Chondrocyte (in vitro differentiated cells): ENCODE results near the gene SLC4A3. TPM values are rescaled to one million over a fixed set of nuclear protein-coding genes. Genes with fewer than 3 reads are reported as not detected.

ENCODE experiments used
- DNase-seq: peaks from one replicate; pipeline ENCODE4 v3.0.0; 2021; ENCODE audit warnings: mixed read lengths, low spot score
- H3K27ac Mint-ChIP-seq: one replicate; pipeline ENCODE4 v1.8.0; 2021; ENCODE audit warnings: mild to moderate bottlenecking, moderate library complexity, mixed read lengths; ENCODE audit not compliant: unreplicated experiment
- H3K27me3 Mint-ChIP-seq: 2 replicates; pipeline ENCODE4 v1.8.0; 2021; ENCODE audit warnings: low read depth, mixed read lengths
- H3K36me3 Mint-ChIP-seq: 2 replicates; pipeline ENCODE4 v1.8.0; 2021; ENCODE audit warnings: low read depth, mixed read lengths
- H3K4me1 Mint-ChIP-seq: 2 replicates; pipeline ENCODE4 v1.8.0; 2021; ENCODE audit warnings: low read depth, mild to moderate bottlenecking, mixed read lengths
- H3K4me3 Mint-ChIP-seq: one replicate; pipeline ENCODE4 v1.8.0; 2021; ENCODE audit warnings: mild to moderate bottlenecking, moderate library complexity, mixed read lengths; ENCODE audit not compliant: unreplicated experiment
- H3K9me3 Mint-ChIP-seq: 2 replicates; pipeline ENCODE4 v1.8.0; 2021; ENCODE audit warnings: low read depth, mixed read lengths
- CTCF ChIP-seq: fragments of 200-600 bp; sonication (generic); IDR thresholded peaks from 2 replicates; pipeline ENCODE4 v1.5.0; 2021; ENCODE audit warnings: antibody characterized with exemption, mild to moderate bottlenecking, moderate library complexity
- total RNA-seq: library from RNA; stranded (reverse); gene quantifications from 3 replicates; pipeline ENCODE4 v1.2.1, GENCODE V29; 2021

Gene SLC4A3
- total RNA-seq, 1 donor from 2014 or later, result 17.2 TPM

GRCh38 chr2:219630770-219631405, 3.5 kb downstream of the SLC4A3 start:
- H3K4me3 Mint-ChIP-seq, result no peak overlapping the region
- H3K9me3 Mint-ChIP-seq, result no peaks in the 10 kb centered on the region
- peaks cover 11% of the 10 kb centered on the region for H3K36me3 Mint-ChIP-seq
- TF ChIP-seq CTCF, result no peak
- H3K27ac Mint-ChIP-seq, result no peak overlapping the region
- H3K27me3 Mint-ChIP-seq, result no peaks in the 10 kb centered on the region
- no peak for DNase-seq
- peaks cover 8% of the 10 kb centered on the region for H3K4me1 Mint-ChIP-seq

GRCh38 chr2:219631406-219631891, 4.0 kb downstream of the SLC4A3 start:
- DNase-seq, result no peak
- H3K4me1 Mint-ChIP-seq, result peaks cover 8% of the 10 kb centered on the region
- no peak for TF ChIP-seq CTCF
- H3K4me3 Mint-ChIP-seq, result no peak overlapping the region
- peaks cover 12% of the 10 kb centered on the region for H3K36me3 Mint-ChIP-seq
- H3K27me3 Mint-ChIP-seq, result no peaks in the 10 kb centered on the region
- no peak overlapping the region for H3K27ac Mint-ChIP-seq
- no peaks in the 10 kb centered on the region for H3K9me3 Mint-ChIP-seq

- DNase-seq, result no peak
- no peak for TF ChIP-seq CTCF
- peaks cover 16% of the 10 kb centered on the region for H3K36me3 Mint-ChIP-seq
- no peaks in the 10 kb centered on the region for H3K27me3 Mint-ChIP-seq
- H3K4me1 Mint-ChIP-seq, result peaks cover 2% of the 10 kb centered on the region
- no peaks in the 10 kb centered on the region for H3K9me3 Mint-ChIP-seq
- no peak overlapping the region for H3K27ac Mint-ChIP-seq
- no peak overlapping the region for H3K4me3 Mint-ChIP-seq
Measured at GRCh38 chr2:219631904-219632759, 4.7 kb downstream of the SLC4A3 start.

- no peak for DNase-seq
- no peaks in the 10 kb centered on the region for H3K27me3 Mint-ChIP-seq
- no peak overlapping the region for H3K4me3 Mint-ChIP-seq
Measured at GRCh38 chr2:219632760-219633105, 5.3 kb downstream of the SLC4A3 start.

More at GRCh38 chr2:219632760-219633105, 5.3 kb downstream of the SLC4A3 start:
- Mint-ChIP-seq H3K27ac (no peak overlapping the region), H3K4me1 (peaks cover 2% of the 10 kb centered on the region), H3K9me3 (no peaks in the 10 kb centered on the region), H3K36me3 (peaks cover 18% of the 10 kb centered on the region)
- TF ChIP-seq CTCF, result no peak
